ENCODE measurements around the gene LEF1. TPM values are rescaled to one million over a fixed set of nuclear protein-coding genes. Genes with fewer than 3 reads are reported as not detected.

LEF1 gene
- total and polyA plus RNA-seq, 2 of the 8 experiments (the other 6 are each of a cell fraction or from before 2014, with no cell fraction given) = 2.6 to 5.2 TPM

- TF ChIP-seq RNF2 (IDR thresholded peaks at IDR 0.05; ENCODE audit: borderline replicate concordance, low read depth, low read length, missing control alignments, poor library complexity, severe bottlenecking) = no peak
- TF ChIP-seq JUN (IDR thresholded peaks at IDR 0.05; ENCODE audit: low read depth, low read length) = no peak
- TF ChIP-seq POU5F1 (IDR thresholded peaks at IDR 0.05; ENCODE audit: low read depth, low read length) = no peak
- no peak for TF ChIP-seq NRF1 (IDR thresholded peaks at IDR 0.05; ENCODE audit: low read depth, low read length)
- no peak for TF ChIP-seq SIN3A (conservative IDR thresholded peaks at IDR 0.05 in 1 of 2, IDR thresholded peaks at IDR 0.05 in 1 of 2; ENCODE audit: low read depth in 1 of 2, low read length in 2 of 2)
- TF ChIP-seq TAF1 (IDR thresholded peaks at IDR 0.05; ENCODE audit: low read depth, low read length) = no peak
- TF ChIP-seq CHD1 (IDR thresholded peaks at IDR 0.05; ENCODE audit: low read depth, low read length) = no peak
- TF ChIP-seq JUND (IDR thresholded peaks at IDR 0.05; ENCODE audit: low read length) = no peak
- TF ChIP-seq PHF8 (conservative IDR thresholded peaks at IDR 0.05; ENCODE audit: low read depth, low read length) = no peak
- TF ChIP-seq HDAC2 (IDR thresholded peaks at IDR 0.05; ENCODE audit: borderline replicate concordance in 1 of 2, low read depth in 2 of 2, low read length in 2 of 2) = no peak
- TF ChIP-seq CEBPB (IDR thresholded peaks at IDR 0.05; ENCODE audit: low read depth, low read length) = peak; percentile 86
- TF ChIP-seq SP2 (IDR thresholded peaks at IDR 0.05; ENCODE audit: low read length) = no peak
- no peak for TF ChIP-seq NANOG (IDR thresholded peaks at IDR 0.05; ENCODE audit: insufficient read depth, low read depth, low read length, poor library complexity, severe bottlenecking)
- no peak for TF ChIP-seq BRCA1 (IDR thresholded peaks at IDR 0.05; ENCODE audit: low read depth, low read length)
- no peak for TF ChIP-seq KDM5A (IDR thresholded peaks at IDR 0.05; ENCODE audit: low read length)
- no peak for TF ChIP-seq TAF7 (optimal IDR thresholded peaks at IDR 0.05; ENCODE audit: borderline replicate concordance, low read depth, low read length)
- peak; percentile 60; the same call in 1 of the 2 replicates for TF ChIP-seq TCF12 (IDR thresholded peaks at IDR 0.05; ENCODE audit: low read depth, low read length)
- no peak for TF ChIP-seq RXRA (IDR thresholded peaks at IDR 0.05; ENCODE audit: insufficient read depth, low read depth, low read length)
Measured at GRCh38 chr4:108030332-108030731, 138.4 kb downstream of the LEF1 start (continued).

Measured in H1 (cell line).